GM19240 (cell line): ENCODE data around the gene TRAF3IP1.
"Not testable (repeated sequence)": the region's sequence is repeated elsewhere in the genome, so short reads cannot be mapped to it uniquely, and the experiment has no call there.

Source experiments
- DNase-seq: peaks from one replicate; pipeline ENCODE4 v3.0.0; 2011; ENCODE audit warnings: low spot score; ENCODE audit not compliant: insufficient read length

The TRAF3IP1 gene

DNA sequence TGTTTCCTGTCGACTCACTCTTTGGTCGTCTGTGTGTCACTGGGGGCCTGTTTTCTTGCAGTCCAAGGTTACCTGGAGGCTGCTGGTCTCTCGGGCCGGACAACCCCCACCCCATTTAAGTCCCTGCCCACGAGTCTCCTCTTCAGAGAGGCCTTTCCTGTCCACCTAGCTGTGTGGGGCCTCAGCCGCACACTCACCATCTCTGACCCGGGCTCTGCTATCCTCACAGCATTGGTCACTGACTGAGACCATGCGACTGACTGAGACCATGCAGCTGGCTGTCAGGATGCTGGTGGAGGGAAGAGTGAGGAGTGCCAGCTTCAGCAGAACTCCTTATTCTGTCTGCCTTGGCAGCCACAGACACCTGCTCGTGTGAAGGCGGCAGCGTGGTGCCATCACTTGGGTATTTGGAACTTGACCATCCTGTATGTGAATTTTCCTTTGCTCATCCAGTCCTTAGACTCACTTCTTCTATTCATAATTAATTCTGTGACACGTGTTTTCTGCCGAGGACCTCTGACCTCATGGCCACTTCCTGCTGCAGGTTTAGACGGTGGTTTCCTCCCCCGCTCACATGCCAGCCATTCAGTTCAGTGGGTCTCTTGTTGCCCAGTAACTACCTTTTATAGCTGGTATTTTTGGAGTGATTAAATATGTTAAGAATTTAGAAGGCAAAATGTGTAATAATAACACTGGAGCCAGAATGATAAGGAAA is 58.9 kb downstream of the TRAF3IP1 start:
- no peak for DNase-seq

DNA sequence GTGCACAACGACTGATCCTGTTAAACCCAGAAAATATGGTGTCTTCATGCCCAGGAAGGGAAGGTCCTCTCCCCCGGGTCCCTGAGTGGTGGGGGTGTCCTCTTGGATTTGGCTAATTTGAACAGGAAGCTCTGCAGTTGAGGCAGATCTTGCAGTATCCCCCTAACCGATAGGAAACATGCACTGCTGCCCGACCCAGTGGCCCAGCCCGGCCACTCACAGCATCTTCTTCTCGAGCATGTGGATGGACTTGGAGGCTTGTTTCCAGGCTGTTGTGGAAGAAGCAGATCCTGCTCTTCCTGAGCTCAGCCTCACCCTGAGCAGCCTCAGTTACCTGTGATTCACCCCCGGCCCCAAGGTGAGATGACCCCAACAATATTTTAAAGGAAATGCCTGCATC is 60.0 kb downstream of the TRAF3IP1 start:
- no peak for DNase-seq

DNA sequence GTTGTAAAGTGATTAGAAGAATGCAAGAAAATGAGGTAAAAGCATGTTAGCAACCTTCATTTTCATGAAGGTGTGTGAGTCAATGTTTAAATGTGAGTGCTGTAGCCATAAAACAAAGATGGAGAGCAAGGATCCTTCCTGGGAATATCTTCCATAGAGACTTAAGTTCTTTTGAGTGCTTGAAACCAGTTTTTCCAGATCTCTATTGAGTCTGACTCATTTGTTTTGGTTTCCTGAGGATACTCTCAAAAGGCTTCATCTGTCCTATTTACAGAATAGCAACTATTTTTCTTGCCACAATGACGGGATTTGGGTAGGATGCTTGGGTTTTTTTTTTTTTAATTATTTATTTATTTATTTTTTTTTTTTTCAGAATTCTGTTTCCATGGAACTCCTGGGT is 60.5 kb downstream of the TRAF3IP1 start:
- no peak for DNase-seq

DNA sequence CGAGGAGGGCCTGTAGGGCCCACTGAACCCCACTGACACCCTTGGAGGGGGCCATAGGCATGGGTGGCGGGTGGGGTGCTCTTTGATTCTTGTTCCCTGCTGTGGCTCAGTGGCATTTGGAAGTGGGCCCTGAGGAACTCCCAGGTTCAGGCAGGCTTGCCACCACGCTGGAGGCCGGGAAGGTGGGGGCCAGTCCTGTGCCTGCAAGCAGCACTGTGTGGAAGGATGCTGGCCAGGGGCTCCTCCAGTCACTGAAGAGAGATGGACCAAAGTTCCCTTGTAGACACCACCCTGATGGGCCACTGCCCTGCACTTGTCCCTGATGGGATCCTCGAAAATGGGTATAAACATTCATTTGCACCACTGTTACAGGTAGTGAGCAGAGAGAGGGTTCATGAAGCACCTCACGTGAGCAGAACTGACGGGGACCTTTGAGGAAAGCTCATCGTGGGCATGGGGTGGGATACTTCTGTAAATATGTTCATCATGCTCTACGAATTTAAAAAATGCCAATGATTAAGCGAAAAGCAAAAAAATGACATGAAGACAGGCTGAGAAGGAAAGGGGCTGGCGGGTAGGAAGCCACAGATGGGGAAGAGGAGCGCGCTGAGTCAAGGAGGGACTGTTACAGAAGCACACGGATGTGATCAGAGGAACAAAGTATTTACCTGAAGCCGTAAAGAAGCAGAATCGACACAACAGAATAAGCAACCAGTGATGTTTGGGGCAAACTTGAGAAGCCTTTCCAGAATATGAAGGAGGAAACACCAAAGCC is 61.2 kb downstream of the TRAF3IP1 start:
- DNase-seq = no peak

DNA sequence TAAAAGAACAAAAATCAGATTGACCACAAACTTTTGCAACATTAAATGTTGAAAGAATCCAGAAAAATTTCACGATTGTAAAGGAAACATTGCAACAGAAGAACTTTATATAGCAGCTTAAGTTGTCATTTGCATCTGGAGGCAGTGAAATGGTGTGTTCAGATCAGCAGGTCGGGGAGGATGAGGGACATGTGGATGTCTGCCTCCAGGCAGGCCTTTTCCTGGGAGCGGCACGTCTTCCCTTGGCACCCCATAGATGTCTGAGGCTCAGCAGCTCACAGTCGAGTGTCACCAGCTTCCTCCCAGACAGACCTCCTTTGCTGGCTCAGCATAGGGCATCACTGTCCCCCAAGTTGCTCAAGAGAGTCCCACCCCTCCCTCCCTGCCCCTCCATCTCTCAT is 62.1 kb downstream of the TRAF3IP1 start:
- DNase-seq = no peak

DNA sequence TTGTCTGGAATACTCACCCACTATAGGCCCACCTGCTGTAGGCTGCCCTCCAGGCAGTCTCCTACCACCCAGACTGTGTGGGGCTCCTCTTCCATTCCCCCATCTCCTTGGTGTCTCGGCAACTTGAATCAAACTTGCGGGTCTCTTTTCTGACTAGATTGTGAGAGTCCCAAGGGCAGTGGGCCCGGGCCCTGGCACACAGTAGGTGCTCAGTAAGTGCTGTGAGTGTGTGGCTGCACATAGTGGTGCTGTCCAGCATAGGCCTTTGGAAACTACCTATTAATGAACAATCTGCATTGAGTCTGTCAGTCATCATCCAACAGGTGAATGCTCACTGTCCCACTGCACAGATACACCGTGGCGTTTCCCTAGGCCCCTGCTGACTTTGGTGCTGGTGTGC is 62.8 kb downstream of the TRAF3IP1 start:
- no peak for DNase-seq

DNA sequence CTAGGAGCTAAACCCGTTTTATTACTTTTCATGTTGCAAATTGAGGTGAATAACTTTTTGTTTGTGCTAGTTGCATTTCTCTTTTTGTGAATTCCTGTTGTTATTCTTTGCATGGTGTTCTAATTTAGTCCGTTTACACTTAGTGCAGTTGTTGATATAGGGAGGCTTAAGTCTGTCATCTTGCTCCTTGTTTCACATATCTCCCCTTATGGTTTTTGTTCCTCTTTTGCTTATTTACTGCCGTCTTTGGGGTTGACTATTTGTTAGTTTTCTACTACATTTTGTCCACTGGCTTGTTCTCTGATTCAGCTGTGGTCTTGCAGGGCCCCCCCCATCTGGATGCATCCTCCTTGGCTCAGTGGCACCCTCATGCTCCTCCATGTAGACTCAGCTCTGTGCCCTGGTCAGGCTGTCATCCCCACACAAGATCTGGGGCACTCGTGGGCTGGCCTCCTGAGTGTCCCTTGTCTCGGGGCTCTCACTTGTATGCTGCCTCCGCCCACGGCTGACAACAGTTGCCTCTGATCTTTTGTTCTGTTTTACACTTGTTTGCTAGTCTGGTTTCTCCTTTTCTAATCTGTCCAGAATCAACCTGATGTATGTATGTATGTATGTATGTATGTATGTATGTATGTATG is 63.5 kb downstream of the TRAF3IP1 start:
- DNase-seq = no peak

DNA sequence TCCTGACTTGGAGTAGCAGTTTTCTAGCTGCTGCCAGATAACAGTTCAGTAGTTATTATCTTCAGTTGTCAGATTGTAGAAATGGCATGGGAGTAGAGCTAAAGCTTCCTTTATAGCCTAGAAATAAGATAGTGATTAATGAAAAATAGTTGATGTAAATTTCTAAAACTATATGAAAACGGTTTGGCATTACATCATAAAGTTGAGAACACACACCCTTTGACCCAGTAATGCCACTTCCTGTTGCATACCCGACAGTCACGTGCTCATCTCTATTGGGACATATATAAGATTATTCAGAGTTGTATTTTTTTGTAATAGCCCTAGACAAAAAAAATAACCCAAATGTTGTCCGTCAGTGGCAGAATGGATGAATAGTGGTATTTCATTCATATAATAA is 67.0 kb downstream of the TRAF3IP1 start:
- no peak for DNase-seq

DNA sequence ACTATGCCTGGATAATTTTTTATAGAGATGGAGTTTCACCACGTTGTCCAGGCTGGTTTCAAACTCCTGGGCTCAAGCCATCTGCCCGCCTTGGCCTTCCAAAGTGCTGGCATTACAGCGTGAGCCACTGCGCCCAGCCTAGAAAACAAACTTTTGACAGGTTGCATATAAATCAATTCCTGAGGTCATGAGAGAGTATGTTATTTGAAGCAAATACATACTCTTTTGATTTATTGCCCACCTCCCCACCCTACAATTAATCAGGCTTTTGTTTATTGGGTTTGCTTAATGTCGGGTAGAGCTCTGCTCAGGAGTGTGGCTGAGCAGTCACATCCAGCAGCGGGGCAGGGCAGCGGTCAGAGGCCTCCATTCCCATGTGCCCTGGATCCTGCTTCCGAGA is 68.5 kb downstream of the TRAF3IP1 start:
- no peak for DNase-seq

DNA sequence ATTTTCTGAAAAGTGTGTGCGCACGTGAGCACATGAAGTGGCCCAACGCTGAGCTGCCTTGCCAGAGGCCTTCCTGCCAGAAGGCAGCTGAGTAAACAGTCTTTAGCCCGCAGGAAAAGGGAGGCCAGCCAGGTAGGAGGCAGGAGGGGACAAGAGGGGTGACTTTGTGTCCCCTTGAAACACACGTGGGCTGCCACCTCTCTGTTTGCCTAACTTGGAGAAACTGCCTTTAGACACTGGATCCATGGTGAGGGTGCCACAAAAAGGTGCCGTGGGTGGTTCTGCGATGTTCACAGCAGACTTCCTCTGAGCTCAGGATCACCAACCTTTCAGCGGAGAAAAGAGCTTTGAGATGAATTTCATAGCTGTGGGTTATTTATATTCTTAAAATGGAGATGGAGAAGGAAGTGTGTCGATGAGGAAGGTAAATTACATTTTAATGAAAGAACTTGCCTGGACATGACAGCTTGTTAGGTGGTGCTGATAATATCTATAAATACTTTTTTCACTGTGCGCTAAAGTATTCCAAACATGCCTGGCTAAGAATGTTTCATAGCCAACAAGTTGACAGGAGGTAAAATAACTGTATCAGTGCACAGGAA is 69.8 kb downstream of the TRAF3IP1 start:
- DNase-seq = no peak

DNA sequence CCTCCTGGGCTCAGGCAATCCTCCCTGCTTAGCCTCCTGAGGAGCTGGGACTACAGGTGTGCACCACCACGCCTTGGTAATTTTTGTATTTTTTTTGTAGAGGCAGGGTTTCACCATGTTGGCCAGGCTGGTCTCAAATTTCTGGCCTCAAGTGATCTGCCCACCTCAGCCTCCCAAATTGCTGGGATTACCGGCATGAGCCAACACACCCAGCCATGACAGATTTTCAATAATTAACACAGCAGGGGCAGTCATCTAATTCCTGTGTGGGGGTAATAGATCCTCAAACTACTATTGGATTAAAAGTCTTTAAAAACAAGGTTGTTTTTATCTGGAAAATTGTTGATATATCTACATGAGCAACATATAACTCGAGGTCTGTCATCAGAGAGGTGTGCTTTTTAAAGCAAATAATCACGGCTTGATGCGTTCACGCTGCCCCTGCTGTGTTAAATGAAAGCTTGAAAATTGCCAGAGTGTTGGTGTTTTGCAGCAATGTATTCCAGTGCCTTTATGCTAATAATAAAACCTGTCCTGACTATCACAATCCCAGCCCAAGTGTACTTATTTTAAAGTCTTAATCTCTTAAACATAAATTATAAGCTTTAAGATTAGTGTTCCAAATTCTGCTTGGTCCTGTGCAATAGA is 70.8 kb downstream of the TRAF3IP1 start:
- DNase-seq = no peak

DNA sequence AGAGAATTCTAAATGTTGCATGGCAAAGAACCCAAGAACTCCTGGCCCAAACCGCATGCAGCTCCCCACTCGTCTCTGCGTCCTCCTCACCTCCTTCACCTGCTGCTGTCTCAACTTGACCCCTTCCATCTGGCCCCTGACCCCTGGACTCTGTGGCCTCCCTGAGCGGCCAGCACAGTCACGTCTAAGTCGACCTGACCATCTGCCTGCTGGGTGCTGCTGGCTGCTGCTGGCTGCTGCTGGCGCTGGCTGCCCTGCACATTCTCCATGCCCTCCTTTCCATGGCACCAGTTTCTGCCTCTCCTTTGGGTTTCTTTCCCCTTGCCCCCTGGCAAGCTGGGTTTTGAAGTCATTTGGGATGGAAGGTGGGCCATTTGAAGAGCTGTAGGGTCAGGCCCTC is 76.3 kb downstream of the TRAF3IP1 start:
- DNase-seq = no peak

DNA sequence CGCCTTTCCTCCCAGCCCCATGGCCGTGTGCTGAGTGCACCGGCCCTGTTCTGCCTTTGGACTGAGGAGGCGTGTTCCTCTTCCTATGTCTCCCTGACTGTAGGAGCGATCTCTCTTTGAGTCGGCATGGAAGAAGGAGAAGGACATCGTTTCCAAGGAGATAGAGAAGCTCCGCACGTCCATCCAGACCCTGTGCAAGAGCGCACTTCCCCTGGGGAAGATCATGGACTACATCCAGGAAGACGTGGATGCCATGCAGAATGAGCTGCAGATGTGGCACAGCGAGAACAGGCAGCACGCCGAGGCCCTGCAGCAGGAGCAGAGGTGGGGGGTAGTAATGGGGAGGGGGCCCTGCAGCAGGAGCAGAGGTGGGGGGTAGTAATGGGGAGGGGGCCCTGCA is 77.0 kb downstream of the TRAF3IP1 start:
- DNase-seq = no peak

DNA sequence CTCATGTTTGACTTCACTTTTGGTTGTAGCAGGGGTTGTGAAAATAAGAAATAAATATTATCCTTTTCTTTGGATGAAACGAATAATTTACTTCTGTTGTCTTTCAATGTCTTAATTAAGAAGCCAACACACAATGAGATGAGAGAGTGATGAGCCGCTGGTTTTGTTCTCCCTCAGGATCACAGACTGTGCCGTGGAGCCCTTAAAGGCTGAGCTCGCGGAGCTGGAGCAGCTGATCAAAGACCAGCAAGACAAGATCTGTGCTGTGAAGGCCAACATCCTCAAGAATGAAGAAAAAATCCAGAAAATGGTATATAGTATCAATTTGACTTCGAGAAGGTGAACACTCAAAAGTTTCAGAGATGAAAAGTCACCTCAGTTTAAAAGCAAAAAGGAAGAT is 78.3 kb downstream of the TRAF3IP1 start:
- DNase-seq = no peak

DNA sequence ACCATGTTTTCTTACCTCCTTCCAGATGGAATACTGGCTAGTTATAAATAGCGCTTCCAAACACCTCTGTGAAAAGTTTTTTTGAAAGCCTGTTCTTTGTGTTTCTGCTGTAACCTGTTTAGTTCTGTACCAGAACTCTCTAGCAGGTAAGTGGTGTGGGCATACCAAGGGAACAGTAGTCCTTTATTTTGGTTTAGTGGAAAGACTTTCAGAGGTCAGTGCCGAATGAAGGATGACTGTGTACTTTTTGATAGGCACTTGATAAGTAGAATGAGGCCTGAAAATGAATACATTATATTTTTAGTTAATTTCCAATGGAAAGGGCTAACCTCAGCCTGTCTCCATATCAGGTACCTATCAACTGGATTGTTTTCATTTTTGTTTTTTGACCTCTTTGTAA is 78.8 kb downstream of the TRAF3IP1 start:
- no peak for DNase-seq

DNA sequence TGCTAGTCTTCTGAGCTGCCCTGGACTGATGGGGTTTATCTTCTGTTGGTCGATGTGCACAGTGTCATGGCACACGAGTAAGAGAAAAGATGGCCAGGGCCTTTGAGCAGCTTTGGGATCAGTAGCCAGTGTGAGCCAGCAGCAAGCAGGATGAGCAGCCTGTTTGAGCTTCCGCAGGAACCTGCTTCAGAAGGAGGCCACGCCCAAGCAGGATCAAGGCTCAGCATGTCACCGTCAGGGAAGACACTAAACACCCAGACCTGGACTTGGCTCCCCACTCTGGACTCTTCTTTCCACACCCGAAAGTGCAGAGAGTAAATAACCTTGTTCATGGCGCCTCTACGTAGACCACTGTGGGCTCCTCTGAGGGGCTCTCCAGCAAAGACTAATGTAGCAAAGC is 81.2 kb downstream of the TRAF3IP1 start:
- DNase-seq = no peak

DNA sequence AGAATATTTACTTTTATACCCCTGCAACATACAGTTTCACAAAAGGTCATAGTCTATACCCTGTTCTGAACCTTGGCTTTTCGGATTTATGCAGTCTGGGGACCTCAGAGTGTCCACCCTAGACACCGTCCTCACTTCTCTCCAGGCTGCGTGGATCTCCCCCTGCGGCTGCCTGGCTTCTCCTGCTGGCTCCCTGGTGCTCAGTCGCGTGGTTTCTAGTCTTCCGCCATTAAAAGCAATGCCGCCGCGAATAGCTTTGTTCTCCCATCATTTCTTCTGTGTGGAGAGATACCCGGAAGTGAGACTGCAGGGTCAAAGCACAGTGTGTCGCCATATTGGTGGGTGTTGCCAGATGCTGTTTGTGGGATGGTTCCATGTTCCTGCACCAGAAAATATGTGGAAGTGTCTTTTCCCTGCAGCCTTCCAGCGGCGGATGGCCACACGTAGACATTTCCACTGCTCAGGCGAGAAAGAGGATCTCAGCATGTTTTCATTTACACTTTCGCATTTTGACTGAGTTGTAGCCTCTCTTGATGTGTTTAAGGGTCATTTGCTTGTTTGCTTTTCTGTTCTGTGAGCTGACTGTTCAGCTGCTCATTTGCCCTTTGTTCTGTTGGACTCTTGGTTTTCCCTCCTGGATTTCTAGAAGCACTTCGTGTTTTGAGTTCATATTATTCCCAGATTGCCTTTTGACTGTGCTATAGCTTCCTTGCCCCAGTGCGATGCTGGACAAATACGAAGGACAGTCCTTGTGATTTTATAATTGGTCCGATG is 83.5 kb downstream of the TRAF3IP1 start:
- no peak for DNase-seq

DNA sequence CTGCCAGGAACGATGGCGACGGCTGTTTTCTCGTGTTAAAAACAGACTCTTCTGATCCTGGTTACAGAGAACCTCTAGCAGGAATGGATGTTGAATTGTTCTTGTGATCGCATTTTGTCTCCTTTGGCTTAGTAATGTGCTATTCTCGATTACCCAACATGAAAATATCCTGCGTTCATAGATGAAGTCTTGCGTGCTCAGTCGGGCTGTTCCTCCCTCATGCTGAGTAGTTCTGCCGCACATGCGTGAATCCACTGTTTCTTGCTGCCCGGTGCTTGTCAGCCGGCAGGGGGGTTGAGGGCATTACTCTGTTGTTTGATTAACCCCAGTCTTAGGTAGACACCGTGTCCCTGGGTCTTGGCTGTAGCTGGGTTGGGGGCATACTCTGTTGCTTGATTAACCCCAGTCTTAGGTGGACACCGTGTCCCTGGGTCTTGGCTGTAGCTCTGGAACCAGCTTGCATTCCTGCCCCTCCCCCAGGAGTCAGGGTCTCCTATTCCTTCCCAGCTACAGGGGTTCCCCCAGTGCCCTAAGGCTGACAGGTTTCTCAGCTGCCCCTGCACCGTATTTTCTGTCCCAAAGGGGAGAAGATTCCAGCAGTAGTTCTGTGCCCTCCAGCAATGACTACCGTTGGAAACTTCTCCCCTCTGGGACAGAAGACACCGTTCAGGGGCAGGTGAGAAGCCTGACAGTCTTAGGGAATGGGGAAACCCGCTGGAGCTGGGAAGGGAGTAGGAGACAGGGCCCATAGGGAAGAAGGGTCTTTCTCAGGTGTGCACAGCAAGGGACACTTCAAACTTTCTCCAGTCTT is 84.3 kb downstream of the TRAF3IP1 start:
- DNase-seq = no peak

DNA sequence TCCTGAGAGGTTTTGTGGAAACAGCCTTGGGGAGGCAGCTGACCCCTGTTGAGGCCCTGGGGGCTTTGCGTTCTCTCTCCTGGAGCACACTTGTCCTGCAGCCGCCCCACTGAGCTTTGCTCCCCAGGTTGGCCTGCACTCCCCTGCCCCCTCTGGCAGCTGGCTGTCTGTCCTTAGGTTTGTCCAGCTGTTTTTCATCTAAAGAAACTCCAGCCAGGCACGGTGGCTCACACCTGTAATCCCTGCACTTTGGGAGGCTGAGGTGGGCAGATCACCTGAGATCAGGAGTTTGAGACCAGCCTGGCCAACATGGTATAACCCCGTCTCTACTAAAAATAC is 84.9 kb downstream of the TRAF3IP1 start:
- not testable (repeated sequence) for DNase-seq
